ENCODE results near the gene SEC23IP.
"Not testable (repeated sequence)": the region's sequence is repeated elsewhere in the genome, so short reads cannot be mapped to it uniquely, and the experiment has no call there.

SEC23IP gene

GRCh38 chr10:119892188-119893065 lies at the start of gene SEC23IP:
SEC23IP (plus strand) TSS chr10:119892730; CDS start chr10:119892783, 53 bp downstream.
- DNase-seq (ENCODE audit: low read depth) = peak; percentile 97

DNA sequence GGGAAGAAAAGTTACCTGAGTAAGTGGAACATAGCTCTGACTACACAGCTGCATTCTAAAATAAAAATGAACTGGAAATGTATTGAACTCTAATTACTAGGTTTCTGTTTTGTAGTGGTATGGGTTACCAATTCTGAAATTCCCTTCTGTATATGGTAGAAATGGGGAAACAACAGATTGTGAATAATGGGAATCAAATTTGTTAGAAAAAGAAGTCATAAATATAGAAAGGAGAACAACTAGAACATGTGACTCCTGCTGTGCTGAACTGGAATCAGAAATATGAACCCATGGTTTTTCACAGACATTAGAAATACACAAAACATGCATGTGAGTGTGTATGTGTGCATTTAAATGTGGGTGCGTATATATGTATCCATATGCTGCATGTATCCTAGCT lies 46.9 kb upstream of the SEC23IP start:
- no peak for DNase-seq (ENCODE audit: low read depth)

GRCh38 chr10:119849031-119849789 lies 43.3 kb upstream of the SEC23IP start:
- peak; percentile 82 for DNase-seq (ENCODE audit: low read depth)

DNA sequence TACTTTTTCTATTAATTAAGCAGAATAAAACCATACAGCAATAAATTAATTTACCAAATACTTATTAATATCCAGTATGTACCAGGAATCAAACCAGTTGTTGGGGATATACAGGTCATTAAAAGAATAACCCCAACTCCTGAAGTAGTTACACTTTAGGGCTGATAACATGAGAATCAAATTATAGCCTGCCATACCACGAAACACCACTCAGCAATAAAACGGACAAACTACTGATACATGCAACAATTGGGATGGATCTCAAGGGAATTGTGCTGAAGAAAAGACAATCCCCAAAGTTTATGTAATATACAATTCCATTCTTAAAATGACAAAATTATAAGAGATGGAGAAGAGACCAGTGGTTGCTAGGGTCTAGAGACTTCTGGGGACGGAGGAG lies 42.6 kb upstream of the SEC23IP start:
- DNase-seq (ENCODE audit: low read depth) = no peak

- DNase-seq (ENCODE audit: low read depth) = no peak
These were observed 40.3 kb upstream of the SEC23IP start for GRCh38 chr10:119852277-119852676.

GRCh38 chr10:119852822-119853221 lies 39.7 kb upstream of the SEC23IP start:
- DNase-seq (ENCODE audit: low read depth) = no peak

DNA sequence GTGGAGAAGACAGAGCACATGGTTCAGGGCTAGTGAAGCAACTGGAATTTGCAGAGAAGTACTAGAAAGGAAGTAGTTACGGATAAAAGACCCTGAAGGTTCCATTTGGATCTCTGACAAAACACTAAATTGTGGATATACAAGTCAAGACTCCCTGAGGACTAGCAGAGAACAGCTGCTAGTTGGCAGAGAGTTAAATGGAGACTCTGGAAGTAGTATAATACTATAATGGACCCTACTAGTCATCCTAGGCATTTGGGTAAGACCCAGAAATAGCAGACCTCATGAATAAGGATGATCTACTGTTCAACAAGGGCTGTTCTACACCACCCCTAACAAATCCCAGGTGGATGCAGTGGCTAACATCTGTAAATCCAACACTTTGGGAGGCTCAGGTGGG lies 39.0 kb upstream of the SEC23IP start:
- DNase-seq (ENCODE audit: low read depth) = no peak

GRCh38 chr10:119858063-119858462 lies 34.5 kb upstream of the SEC23IP start:
- DNase-seq (ENCODE audit: low read depth) = no peak

DNA sequence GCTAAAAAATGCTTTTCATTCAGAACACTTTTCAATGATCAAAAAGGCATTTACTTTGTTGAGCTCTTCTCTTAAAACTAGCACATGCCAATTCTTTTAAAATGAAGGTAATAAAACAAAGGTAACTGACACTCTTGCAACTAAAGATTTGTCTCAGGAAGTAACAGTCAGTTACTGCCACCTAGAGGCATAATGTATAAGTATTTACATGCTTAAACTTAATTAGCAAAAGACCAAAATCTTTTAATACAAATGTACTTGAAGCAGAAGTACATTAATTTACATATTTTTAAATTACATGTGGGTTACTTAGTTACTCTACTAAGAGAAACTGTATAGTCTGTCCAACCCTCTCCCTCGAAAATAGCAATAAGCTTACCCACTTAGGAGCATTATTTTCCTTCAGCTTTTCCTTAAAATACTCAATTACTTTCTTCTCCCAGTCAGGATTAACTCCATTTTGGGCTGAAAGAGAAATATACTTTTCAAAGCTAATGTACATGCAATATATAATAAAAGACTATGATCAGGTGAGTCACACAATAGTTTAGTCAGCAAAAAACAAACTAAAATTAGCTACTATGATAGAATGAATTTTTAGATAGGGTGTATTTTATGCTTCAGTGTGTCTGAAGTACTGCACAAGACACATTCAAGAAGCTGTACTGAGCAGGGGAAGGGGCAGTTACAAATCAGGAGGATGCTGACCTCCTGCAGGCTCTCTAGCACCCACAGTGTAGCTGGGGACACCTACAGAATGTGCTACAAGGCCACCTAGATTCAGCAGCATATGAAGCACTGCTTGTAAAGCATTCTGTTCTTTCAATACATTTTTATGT lies 32.9 kb upstream of the SEC23IP start:
- DNase-seq (ENCODE audit: low read depth) = peak; percentile 71

- no peak for DNase-seq (ENCODE audit: low read depth)
These were observed 31.5 kb upstream of the SEC23IP start for GRCh38 chr10:119860866-119861607.

- no peak for DNase-seq (ENCODE audit: low read depth)
These were observed 30.0 kb upstream of the SEC23IP start for GRCh38 chr10:119862524-119862923.

DNA sequence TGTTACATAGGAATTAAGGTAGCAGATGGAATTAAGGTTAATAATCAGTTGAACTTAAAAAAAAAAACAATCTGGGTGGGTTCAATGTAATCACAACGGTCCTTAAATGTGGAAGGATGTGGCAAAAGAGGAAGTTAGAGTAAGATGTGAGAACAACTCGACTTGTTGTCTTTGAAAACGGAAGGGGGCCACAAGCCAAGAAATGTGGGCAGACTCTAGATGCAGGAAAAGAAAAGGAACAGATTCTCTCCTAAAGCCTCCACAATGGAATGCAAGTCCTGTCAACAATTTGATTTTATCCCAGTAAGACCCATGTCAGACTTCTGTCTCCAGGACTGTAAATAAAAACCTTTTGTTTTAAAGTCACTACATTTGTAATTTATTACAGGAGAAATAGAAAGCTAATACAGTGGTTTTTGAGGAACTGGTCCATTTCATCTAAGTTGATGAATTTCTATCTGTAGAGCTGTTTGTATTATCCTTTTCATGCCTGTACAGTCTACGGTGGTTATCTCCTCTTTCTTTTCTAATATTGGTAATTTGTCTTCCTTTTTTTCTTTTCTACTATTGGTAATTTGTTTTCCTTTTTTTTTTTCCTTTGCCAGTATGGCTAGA lies 28.5 kb upstream of the SEC23IP start:
- DNase-seq (ENCODE audit: low read depth) = no peak

- no peak for DNase-seq (ENCODE audit: low read depth)
These were observed 26.8 kb upstream of the SEC23IP start for GRCh38 chr10:119865699-119866240.

DNA sequence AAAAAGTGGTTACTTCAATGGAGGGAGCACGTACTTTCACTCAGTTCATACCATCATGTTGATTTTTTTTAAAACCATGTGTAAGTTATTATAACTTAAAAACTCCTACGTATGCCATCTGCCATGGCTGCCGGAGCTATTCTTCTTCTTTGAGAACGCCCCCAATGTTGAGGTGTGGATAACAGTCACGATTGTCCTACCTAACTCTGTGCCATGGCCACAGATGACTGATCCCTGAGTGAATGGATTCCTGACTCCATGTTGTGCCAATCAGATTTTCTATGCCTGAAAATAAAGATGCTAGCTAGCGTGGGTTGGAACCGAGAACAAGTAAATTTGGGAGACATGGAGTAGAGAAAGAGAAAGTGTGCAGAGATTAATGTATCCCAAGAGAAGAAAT lies 25.2 kb upstream of the SEC23IP start:
- DNase-seq (ENCODE audit: low read depth) = no peak

DNA sequence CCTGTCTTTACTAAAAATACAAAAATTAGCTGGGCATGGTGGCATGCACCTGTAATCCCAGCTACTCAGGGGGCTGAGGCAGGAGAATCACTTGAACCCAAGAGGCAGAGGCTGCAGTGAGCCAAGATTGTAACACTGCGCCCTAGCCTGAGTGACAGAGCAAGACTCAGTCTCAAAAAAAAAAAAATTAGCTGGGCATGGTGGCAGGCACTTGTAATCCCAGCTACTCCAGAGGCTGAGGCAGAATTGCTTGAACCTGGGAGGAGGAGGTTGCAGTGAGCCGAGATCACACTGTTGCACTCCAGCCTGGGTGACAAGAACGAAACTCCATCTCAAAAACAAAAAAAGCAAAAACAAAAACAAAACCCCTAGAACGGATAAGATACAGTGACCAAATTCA lies 23.1 kb upstream of the SEC23IP start:
- not testable (repeated sequence) for DNase-seq (ENCODE audit: low read depth)

DNA sequence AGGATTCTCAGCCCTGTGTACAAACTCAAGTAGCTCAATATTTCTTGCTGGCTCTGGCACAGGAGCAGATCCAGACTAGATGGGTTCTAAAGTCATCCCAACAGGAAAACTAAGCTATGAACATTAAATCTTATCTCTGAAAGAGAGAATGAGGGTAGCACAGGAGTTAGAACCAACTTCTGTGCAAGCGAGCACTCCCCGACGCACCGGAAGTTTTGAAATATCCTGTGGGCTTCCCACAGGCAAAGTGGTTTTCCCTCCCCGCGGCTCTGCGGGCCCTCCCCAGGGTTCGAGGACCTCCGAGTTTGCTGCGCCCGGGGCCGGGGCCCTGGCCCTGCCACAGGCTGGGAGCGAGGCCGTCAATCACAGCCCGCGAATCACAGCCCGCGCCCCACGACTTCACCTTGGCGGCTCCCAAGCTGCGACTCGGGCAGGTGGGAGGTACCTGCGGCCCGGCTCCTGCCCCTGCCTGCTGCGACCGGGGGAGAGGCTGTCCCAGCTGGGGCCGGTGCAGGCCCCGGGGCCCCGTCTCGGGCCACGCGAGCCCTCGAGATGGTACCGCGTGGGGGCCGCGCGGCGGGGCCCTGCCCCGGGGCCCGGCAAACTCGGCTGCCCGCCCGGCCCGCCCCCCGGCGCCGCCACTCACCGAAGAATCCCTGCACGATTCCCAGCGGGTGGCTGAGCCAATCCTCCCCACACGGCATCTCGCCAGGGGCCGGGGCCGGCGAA lies 20.5 kb upstream of the SEC23IP start:
- peak; percentile 59 for DNase-seq (ENCODE audit: low read depth)

DNA sequence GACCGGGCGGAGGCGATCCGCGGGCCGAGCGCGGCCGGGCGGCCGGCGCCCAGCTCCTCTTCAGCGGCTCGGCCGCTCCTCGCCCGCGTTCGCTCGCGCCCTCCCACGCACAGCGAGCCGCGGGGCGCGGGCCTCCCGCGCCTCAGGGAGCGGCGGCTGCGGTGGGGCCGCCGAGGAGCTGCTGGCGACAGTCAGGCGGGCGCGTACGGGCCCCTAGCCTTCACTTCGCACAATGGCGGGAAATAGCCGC lies 20.0 kb upstream of the SEC23IP start, which contains the start of gene MCMBP:
TSS of gene MCMBP (minus strand) at position 234 of the 250 bp plus-strand sequence. CDS start 259 bp downstream, outside the sequence.
- DNase-seq (ENCODE audit: low read depth) = no peak

DNA sequence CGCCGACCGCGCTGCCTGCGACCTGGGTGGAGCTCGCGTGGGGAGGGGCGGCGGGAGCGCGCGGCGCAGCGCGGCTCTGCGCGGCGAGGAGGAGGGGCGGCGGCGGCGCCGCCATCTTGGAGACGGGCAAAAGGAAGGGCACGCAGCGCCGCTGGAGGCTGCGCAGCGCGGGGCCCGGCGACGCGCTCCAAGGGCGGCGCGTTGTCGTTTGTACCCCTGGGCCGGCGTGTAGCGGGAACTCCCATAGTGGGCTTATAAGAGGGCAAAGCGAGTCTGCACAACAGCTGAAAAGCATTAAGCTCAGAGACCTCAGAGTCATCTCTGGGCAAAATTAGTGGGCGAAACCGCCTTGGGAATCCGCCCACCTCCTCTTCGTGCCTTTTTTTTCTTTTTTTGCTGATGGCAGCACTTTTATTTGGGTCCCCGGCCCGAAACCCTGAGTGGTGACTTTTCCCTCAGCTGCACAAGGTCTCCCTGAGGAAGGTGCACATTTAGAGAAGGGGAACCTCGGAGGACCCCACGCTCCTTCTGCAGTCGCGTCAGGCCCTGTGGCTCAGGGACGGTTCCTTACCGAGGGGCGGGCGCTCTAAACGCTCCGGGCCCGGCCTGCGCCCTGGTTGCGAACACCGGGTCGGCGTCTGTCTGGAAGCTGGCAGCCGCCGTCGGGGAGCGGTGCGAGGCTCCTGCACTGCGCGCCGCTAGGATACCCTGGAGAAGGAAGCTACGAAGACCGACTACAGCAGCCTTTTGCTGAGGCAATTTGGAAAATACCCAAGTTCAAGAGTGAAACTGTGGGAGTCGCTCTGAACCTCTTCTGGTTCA lies 19.5 kb upstream of the SEC23IP start:
- DNase-seq (ENCODE audit: low read depth) = peak; percentile 89

- no peak for DNase-seq (ENCODE audit: low read depth)
These were observed 14.0 kb upstream of the SEC23IP start for GRCh38 chr10:119878524-119878923.
